ENCODE data around the gene MSANTD7. TPM values are rescaled to one million over a fixed set of nuclear protein-coding genes. Genes with fewer than 3 reads are reported as not detected.
"Not testable (repeated sequence)": the region's sequence is repeated elsewhere in the genome, so short reads cannot be mapped to it uniquely, and the experiment has no call there.

Gene MSANTD7
- total and polyA plus RNA-seq, 2 experiments from 2014 or later: 9.2 to 14.0 TPM

DNA sequence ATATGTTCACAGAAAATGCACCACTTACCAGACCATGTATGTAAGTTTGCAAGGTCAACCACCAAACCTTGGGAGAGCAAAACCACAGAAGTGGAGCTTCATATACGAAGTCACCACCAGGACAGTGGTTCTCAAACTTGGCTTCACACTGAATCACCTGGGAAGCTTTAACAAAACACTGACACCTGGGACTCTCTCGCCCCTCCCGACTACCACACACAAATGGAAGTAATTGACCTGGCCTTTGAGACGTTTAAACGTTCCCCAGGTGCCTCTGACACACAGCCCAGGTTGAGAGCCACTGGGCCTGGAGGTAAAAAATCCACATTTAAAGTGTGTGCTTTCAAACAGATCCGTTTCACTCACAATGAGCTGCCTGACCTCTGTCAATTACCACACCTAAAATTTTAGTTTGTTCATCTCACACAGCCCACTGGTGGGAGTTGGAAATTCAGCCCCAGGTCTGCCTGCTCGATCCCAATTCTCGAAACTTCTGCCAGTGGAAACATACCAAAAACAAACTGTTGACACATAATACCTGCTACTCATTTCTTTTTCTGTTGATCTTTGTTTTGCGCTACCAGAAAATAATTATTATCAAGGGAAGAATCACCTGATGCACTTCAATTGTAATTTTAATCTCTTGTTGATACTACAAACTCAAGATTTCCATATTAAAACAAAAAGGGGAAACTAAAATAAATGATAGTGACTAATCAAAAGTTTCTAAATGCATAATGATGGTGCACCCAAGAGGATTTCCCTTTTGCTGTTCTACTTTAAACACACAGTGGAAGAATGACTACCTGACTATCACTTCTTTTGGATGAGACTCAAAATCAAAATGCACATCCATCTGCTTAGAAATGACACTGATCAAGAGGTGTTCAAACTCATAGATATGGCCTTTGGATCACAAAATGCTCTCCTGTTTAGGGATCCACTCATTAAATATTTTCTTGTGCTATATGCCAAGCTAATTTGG, 26.8 kb upstream of the MSANTD7 start:
- Histone ChIP-seq H3K27ac (no peak overlapping the region), H3K9me3 (ENCODE audit: low read depth) (no peaks in the 10 kb centered on the region), H3K4me2 (no peak overlapping the region), H3K4me3 (no peak overlapping the region), H3K9me2 (replicated peaks; ENCODE audit: insufficient read depth) (no peaks in the 10 kb centered on the region), H3K27me3 (no peaks in the 10 kb centered on the region), H3K79me2 (no peaks in the 10 kb centered on the region), H2AFZ (no peak overlapping the region), H3K36me3 (replicated peaks; ENCODE audit: insufficient read depth, low read depth) (no peaks in the 10 kb centered on the region), H4K20me1 (ENCODE audit: insufficient read depth, poor library complexity, severe bottlenecking) (no peaks in the 10 kb centered on the region), H3K4me1 (ENCODE audit: insufficient read depth) (no peaks in the 10 kb centered on the region)
- 56% methylated on average over 9 of the region's 9 CpGs for WGBS (ENCODE audit: low lambda C conversion rate, missing lambda C conversion rate)
- no peak for TF ChIP-seq EZH2 (IDR thresholded peaks at IDR 0.05; ENCODE audit: borderline replicate concordance)
- peak; percentile 5 for TF ChIP-seq CTCF (IDR thresholded peaks at IDR 0.05; ENCODE audit: poor library complexity)
- no peak for TF ChIP-seq EZH2phosphoT487 (IDR thresholded peaks at IDR 0.05; ENCODE audit: low read depth, severe bottlenecking, unreplicated experiment)
- DNase-seq (ENCODE audit: low spot score): no peak

GRCh38 chr10:14812271-14812670, 25.8 kb upstream of the MSANTD7 start:
- Histone ChIP-seq H2AFZ (no peak overlapping the region), H3K27ac (no peak overlapping the region), H3K27me3 (no peaks in the 10 kb centered on the region), H3K9me2 (replicated peaks; ENCODE audit: insufficient read depth) (no peaks in the 10 kb centered on the region), H3K4me3 (no peak overlapping the region), H3K4me2 (no peak overlapping the region), H4K20me1 (ENCODE audit: insufficient read depth, poor library complexity, severe bottlenecking) (no peaks in the 10 kb centered on the region), H3K4me1 (ENCODE audit: insufficient read depth) (no peaks in the 10 kb centered on the region), H3K79me2 (no peaks in the 10 kb centered on the region), H3K36me3 (replicated peaks; ENCODE audit: insufficient read depth, low read depth) (no peaks in the 10 kb centered on the region), H3K9me3 (ENCODE audit: low read depth) (no peaks in the 10 kb centered on the region)
- no peak for TF ChIP-seq CTCF (IDR thresholded peaks at IDR 0.05; ENCODE audit: poor library complexity)
- TF ChIP-seq EZH2 (IDR thresholded peaks at IDR 0.05; ENCODE audit: borderline replicate concordance): no peak
- TF ChIP-seq EZH2phosphoT487 (IDR thresholded peaks at IDR 0.05; ENCODE audit: low read depth, severe bottlenecking, unreplicated experiment): no peak
- DNase-seq (ENCODE audit: low spot score): no peak
- WGBS (ENCODE audit: low lambda C conversion rate, missing lambda C conversion rate): 93% methylated on average over 3 of the region's 3 CpGs

DNA sequence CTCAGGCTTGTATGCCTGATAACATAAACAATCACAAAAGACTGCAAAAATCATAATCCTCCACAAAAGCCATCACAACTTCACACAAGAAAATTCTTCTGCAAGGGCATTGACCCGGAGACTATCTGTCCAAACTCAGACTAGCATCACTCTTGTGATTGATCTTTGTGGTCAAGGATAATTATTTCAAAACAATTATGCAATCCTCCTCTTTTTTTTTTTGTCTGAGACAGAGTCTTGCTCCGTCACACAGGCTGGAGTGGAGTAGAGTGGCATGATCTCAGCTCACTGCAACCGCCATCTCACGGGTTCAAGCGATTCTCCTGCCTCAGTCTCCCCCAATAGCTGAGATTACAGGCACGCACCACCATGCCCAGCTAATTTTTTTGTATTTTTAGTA, 22.4 kb upstream of the MSANTD7 start:
- TF ChIP-seq CTCF (IDR thresholded peaks at IDR 0.05; ENCODE audit: poor library complexity) (no peak), EZH2phosphoT487 (IDR thresholded peaks at IDR 0.05; ENCODE audit: low read depth, severe bottlenecking, unreplicated experiment) (no peak), EZH2 (IDR thresholded peaks at IDR 0.05; ENCODE audit: borderline replicate concordance) (no peak)
- Histone ChIP-seq H3K79me2 (no peaks in the 10 kb centered on the region), H4K20me1 (ENCODE audit: insufficient read depth, poor library complexity, severe bottlenecking) (no peaks in the 10 kb centered on the region), H3K4me1 (ENCODE audit: insufficient read depth) (no peaks in the 10 kb centered on the region), H3K4me3 (no peak overlapping the region), H3K4me2 (no peak overlapping the region), H3K36me3 (replicated peaks; ENCODE audit: insufficient read depth, low read depth) (no peaks in the 10 kb centered on the region), H3K27me3 (no peaks in the 10 kb centered on the region), H2AFZ (no peak overlapping the region), H3K27ac (no peak overlapping the region), H3K9me2 (replicated peaks; ENCODE audit: insufficient read depth) (no peaks in the 10 kb centered on the region), H3K9me3 (ENCODE audit: low read depth) (no peaks in the 10 kb centered on the region)
- DNase-seq (ENCODE audit: low spot score): no peak
- 90% methylated on average over 6 of the region's 6 CpGs for WGBS (ENCODE audit: low lambda C conversion rate, missing lambda C conversion rate)

- H3K27ac ChIP-seq; H3K27me3 ChIP-seq; H3K9me3 ChIP-seq (ENCODE audit: low read depth); H2AFZ ChIP-seq; H3K79me2 ChIP-seq; DNase-seq (ENCODE audit: low spot score); H3K36me3 ChIP-seq (replicated peaks; ENCODE audit: insufficient read depth, low read depth); H3K4me1 ChIP-seq (ENCODE audit: insufficient read depth); H3K4me2 ChIP-seq; H4K20me1 ChIP-seq (ENCODE audit: insufficient read depth, poor library complexity, severe bottlenecking); H3K4me3 ChIP-seq; H3K9me2 ChIP-seq (replicated peaks; ENCODE audit: insufficient read depth): not testable (repeated sequence)
- WGBS (ENCODE audit: low lambda C conversion rate, missing lambda C conversion rate): 97% methylated on average over 7 of the region's 7 CpGs
Observed at GRCh38 chr10:14816717-14817116, 21.4 kb upstream of the MSANTD7 start.

All from hepatocyte (in vitro differentiated cells).